Stomach (tissue), 4 donors: Measurements from ENCODE around the gene TMED3.

Experiments
- CTCF ChIP-seq, 7 experiments: fragments of 450-650 bp in 4 of 7; fragments of 200-600 bp in 3 of 7; sonication (generic) in 3 of 7; IDR thresholded peaks; one replicate each; pipeline ENCODE4 v1.5.1; 2016 to 2019; ENCODE audit warnings: antibody characterized with exemption in 7 of 7, control low read depth in 2 of 7, mild to moderate bottlenecking in 1 of 7
- POLR2A ChIP-seq, 4 donors: fragments of 450-650 bp; IDR thresholded peaks; one replicate each; pipeline ENCODE4 v1.6.1; 2016; ENCODE audit warnings: antibody characterized with exemption in 4 of 4, control low read depth in 2 of 4, mild to moderate bottlenecking in 1 of 4, moderate library complexity in 1 of 4

GRCh38 chr15:79283252-79284048 is 27.5 kb upstream of the TMED3 start:
- TF ChIP-seq CTCF (IDR thresholded peaks at IDR 0.05), result no peak
- no peak for TF ChIP-seq POLR2A (IDR thresholded peaks at IDR 0.05)
